Mesothelial cell of epicardium (in vitro differentiated cells): ENCODE results near the gene APC2. TPM values are rescaled to one million over a fixed set of nuclear protein-coding genes. Genes with fewer than 3 reads are reported as not detected.
A peak's percentile ranks its signal among the peaks of the same experiment; 100 is the strongest.

Source experiments
- DNase-seq, 2 experiments: peaks; one replicate each; pipeline ENCODE4 v3.0.0; 2021; ENCODE audit warnings: low spot score in 2 of 2; ENCODE audit not compliant: unreplicated experiment in 2 of 2
- H3K27ac Mint-ChIP-seq: 2 replicates; pipeline ENCODE4 v1.8.0; 2021; ENCODE audit warnings: mixed read lengths
- H3K27me3 Mint-ChIP-seq: 2 replicates; pipeline ENCODE4 v1.8.0; 2021; ENCODE audit warnings: low read depth, mixed read lengths
- H3K36me3 Mint-ChIP-seq: 2 replicates; pipeline ENCODE4 v1.8.0; 2021; ENCODE audit warnings: mixed read lengths
- H3K4me1 Mint-ChIP-seq: 2 replicates; pipeline ENCODE4 v1.8.0; 2021; ENCODE audit warnings: mixed read lengths
- H3K4me3 Mint-ChIP-seq: 2 replicates; pipeline ENCODE4 v1.8.0; 2021; ENCODE audit warnings: mild to moderate bottlenecking, moderate library complexity, mixed read lengths
- H3K9me3 Mint-ChIP-seq: 2 replicates; pipeline ENCODE4 v1.8.0; 2021; ENCODE audit warnings: mixed read lengths
- total RNA-seq: library from RNA; stranded (reverse); gene quantifications from 3 replicates; pipeline ENCODE4 v1.2.1, GENCODE V29; 2021
- TF ChIP-seq, protein P1 (sequence below): fragments of 200-600 bp; sonication (generic); IDR thresholded peaks from one replicate; pipeline ENCODE4 v1.5.0; 2021; ENCODE audit warnings: antibody characterized with exemption; ENCODE audit not compliant: unreplicated experiment

APC2 gene
- total RNA-seq, 1 donor from 2014 or later, result 2.3 TPM

DNA sequence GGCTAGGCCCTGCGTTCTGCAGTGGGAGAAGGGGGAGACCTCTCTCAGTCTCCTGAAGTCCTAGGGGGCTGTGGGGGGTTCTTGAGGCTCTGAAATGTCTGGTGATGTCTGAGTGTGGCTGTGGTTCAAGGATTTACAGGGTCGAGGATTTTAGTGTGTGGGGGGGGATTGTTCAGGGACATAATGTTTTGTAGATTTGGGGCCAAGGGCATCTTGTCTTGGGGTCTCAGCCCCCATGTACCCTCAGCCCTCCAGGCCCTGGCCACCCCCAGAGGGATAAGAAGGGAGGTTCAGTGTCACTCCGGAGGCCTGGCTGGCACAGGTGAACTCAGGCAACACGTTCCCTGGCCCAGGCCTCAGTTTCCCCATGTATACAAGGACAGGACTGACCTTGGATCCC is 2.4 kb upstream of the APC2 start:
- Mint-ChIP-seq H3K27ac (no peak overlapping the region), H3K4me1 (peaks cover 2% of the 10 kb centered on the region), H3K36me3 (peaks cover 3% of the 10 kb centered on the region), H3K9me3 (no peaks in the 10 kb centered on the region), H3K4me3 (peak overlapping the region; percentile 48), H3K27me3 (peaks cover 66% of the 10 kb centered on the region)
- TF ChIP-seq, protein P1, sequence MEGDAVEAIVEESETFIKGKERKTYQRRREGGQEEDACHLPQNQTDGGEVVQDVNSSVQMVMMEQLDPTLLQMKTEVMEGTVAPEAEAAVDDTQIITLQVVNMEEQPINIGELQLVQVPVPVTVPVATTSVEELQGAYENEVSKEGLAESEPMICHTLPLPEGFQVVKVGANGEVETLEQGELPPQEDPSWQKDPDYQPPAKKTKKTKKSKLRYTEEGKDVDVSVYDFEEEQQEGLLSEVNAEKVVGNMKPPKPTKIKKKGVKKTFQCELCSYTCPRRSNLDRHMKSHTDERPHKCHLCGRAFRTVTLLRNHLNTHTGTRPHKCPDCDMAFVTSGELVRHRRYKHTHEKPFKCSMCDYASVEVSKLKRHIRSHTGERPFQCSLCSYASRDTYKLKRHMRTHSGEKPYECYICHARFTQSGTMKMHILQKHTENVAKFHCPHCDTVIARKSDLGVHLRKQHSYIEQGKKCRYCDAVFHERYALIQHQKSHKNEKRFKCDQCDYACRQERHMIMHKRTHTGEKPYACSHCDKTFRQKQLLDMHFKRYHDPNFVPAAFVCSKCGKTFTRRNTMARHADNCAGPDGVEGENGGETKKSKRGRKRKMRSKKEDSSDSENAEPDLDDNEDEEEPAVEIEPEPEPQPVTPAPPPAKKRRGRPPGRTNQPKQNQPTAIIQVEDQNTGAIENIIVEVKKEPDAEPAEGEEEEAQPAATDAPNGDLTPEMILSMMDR, result no peak
- DNase-seq, result no peak

DNA sequence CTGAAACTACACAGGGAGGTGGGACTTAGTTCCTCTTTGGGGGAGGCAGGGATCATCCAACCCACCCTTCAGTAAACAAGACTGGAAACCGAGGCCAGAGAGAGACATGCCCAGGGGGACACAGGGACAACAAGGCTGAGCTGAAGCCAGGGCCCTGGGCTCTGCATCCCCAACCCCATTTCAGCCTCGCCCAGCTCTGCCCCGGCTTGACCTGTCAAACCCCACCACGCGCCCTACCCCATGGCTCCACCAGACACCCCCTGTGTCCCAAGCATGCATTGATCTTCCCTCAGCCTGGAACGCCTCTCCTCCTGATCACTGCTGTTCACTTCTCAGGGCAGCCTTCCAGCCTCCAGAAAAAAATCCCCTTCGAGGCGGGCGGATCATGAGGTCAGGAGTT is 2.0 kb upstream of the APC2 start:
- no peak for DNase-seq
- Mint-ChIP-seq H3K36me3 (no peaks in the 10 kb centered on the region), H3K9me3 (no peaks in the 10 kb centered on the region), H3K27me3 (peaks cover 71% of the 10 kb centered on the region), H3K27ac (no peak overlapping the region), H3K4me1 (peaks cover 2% of the 10 kb centered on the region), H3K4me3 (peak overlapping the region; percentile 16)
- TF ChIP-seq, protein P1, result no peak

DNA sequence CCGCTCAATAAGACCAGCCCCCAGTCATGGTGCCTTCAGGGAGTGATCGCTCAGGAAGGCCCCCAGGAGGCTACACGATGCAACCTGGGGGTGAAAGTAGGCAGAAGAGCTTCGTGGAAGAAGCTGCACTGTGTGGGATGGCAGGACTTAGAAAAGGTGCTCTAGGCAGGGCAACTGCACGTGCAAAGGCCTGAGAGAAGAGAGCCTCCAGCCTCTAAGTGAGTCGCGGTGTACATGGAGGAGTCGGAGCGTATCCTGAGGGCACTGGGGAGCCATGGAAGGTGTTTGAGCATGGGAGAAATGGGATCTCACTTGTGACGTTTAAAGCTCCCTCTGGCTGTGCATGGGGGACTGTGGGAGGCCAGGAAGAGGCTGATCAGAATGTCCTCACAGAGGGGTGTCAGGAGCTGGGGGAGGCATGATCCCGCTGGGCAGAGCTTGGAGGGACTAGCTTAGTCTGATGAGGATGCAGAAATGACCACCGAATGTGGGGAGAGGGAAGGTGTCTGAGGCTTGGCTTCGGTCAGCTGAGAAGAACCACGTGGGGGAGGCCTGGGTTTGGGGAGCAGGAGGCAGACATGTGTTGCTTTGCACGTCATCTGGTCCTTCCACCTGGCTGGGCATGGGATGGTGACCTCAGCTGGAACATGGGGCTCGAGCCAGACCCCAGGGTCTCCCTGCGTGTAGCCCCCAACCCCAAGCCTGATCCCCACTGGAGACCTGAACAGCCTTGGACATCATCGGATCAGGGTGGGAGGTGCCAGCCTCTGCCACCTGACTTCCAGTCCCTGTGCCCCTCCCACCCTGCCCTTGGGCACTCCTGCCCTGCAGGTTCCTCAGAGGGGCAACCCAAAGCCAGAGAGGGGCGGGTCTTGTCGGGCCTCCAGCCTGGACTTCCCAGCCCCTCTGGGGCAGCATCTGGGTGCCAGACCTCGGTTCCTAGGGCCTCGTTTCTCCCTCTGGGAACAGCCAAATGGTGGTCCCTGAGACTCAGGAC is 1.1 kb downstream of the APC2 start:
- H3K9me3 Mint-ChIP-seq, result no peaks in the 10 kb centered on the region
- H3K27me3 Mint-ChIP-seq, result peaks cover 85% of the 10 kb centered on the region
- no peaks in the 10 kb centered on the region for H3K36me3 Mint-ChIP-seq
- peaks cover 2% of the 10 kb centered on the region for H3K4me1 Mint-ChIP-seq
- no peak for DNase-seq
- H3K27ac Mint-ChIP-seq, result no peak overlapping the region
- TF ChIP-seq, protein P1, result no peak
- no peak overlapping the region for H3K4me3 Mint-ChIP-seq

DNA sequence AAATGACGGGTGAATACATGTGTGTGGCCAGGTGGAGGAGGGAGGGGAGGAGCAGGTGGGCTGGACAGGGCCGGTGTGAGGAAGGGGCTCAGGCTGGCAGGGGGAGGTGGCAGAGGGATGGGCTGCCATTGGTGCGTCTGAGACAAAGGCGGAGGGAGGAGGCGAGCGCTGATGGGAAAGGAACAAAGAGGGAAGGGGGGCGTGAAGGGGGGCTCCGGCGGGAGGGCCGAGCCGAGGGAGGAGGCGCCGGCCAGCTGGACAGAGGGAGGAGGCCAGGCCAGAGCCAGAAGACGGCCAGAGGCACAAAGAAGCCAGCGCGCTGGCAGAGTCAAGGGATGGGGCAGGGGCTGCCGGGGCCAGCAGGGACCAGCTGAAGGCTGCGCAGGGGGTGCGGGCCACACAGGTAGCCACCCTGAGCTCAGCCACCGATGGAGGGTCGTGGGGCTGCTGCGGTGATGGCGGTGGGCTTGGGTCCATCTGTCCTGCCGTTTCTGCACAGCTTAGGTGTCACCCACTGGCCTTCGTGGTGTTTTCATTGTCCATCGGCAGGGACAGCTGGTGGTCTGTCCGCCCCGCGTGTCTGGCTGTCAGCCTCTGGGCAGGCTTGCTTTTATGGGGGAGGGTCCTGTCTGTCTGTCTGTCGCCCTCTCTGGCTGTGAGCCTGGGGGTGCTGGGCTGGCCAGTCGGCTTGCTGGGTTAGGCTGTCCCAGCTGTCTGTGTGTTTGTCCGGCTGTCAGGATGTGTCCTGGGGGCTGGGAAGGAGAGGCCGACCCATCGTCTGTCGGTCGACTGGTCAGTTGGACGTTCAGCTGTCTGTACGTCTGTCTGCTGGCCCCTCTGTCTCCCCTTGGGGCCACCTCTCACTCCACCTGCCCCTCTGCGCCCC is 2.2 kb downstream of the APC2 start:
- no peak overlapping the region for H3K27ac Mint-ChIP-seq
- no peaks in the 10 kb centered on the region for H3K9me3 Mint-ChIP-seq
- TF ChIP-seq, protein P1, result no peak
- no peak for DNase-seq
- H3K4me3 Mint-ChIP-seq, result no peak overlapping the region
- H3K36me3 Mint-ChIP-seq, result no peaks in the 10 kb centered on the region
- peaks cover 85% of the 10 kb centered on the region for H3K27me3 Mint-ChIP-seq
- H3K4me1 Mint-ChIP-seq, result peaks cover 2% of the 10 kb centered on the region

DNA sequence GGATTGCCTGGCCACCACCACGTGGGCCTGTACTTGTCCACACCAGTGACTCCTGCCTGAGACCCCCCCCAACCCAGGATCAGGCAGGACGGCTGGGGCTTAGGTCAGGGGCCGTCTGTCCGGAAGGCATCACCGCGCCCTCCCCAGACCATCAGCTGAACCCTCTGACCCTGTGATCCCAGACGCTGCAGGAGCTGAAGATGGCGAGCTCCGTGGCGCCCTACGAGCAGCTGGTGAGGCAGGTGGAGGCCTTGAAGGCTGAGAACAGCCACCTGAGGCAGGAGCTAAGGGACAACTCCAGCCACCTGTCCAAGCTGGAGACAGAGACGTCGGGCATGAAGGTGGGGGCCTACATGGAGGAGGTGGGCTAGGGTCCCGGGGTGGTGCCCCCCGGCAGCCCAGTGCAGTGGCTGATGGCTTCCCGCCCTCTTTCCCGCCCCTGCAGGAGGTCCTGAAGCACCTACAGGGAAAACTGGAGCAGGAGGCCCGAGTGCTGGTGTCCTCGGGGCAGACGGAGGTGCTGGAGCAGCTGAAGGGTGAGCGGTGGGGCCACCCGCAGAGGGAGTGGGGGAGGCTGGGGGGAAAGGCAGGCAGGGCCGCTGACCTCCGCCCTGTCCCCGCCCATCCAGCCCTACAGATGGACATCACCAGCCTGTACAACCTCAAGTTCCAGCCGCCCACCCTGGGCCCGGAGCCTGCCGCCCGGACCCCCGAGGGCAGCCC is 3.0 kb downstream of the APC2 start:
- Mint-ChIP-seq H3K36me3 (no peaks in the 10 kb centered on the region), H3K4me3 (no peak overlapping the region), H3K4me1 (peaks cover 2% of the 10 kb centered on the region), H3K9me3 (no peaks in the 10 kb centered on the region), H3K27ac (no peak overlapping the region), H3K27me3 (peaks cover 84% of the 10 kb centered on the region)
- TF ChIP-seq, protein P1, result no peak
- DNase-seq, result no peak
